Endometrial microvascular endothelial cells (primary cell): ENCODE data around the gene BCAP31. TPM values are rescaled to one million over a fixed set of nuclear protein-coding genes. Genes with fewer than 3 reads are reported as not detected.
"Not testable (repeated sequence)": the region's sequence is repeated elsewhere in the genome, so short reads cannot be mapped to it uniquely, and the experiment has no call there.

Source experiments
- in situ Hi-C: cut with HindIII; loops from 2 replicates; pipeline ENCODE4 v1.10.0; 2017; ENCODE audit warnings: low sequenced_read_pairs, low pct_unique_long_range_greater_than_20kb; ENCODE audit errors: inconsistent ontology term
- total RNA-seq: library from RNA; depleted of rRNA; stranded (reverse); fragments of >200 nt; gene quantifications from one replicate; pipeline ENCODE4 v1.2.3, GENCODE V29; 2015; ENCODE audit errors: inconsistent ontology term

The BCAP31 gene
- total RNA-seq, 1 donor from 2014 or later = 282 TPM

- in situ Hi-C loops = no loop called here
Observed at GRCh38 chrX:153738056-153738605, 13.9 kb upstream of the BCAP31 start.

- in situ Hi-C loops = no loop called here
Observed at GRCh38 chrX:153736871-153737441, 12.8 kb upstream of the BCAP31 start.

- in situ Hi-C loops = no loop called here
Observed at GRCh38 chrX:153736071-153736820, 12.1 kb upstream of the BCAP31 start.

GRCh38 chrX:153735274-153735673 lies 11.1 kb upstream of the BCAP31 start:
- in situ Hi-C loops = no loop called here

GRCh38 chrX:153734871-153735270 lies 10.7 kb upstream of the BCAP31 start:
- in situ Hi-C loops = no loop called here

- in situ Hi-C loops = no loop called here
Observed at GRCh38 chrX:153733651-153734240, 9.6 kb upstream of the BCAP31 start.

GRCh38 chrX:153732401-153732800 lies 8.2 kb upstream of the BCAP31 start:
- in situ Hi-C loops = no loop called here

- in situ Hi-C loops = no loop called here
Observed at GRCh38 chrX:153731845-153732215, 7.6 kb upstream of the BCAP31 start.

GRCh38 chrX:153731117-153731844 lies 7.1 kb upstream of the BCAP31 start:
- in situ Hi-C loops = no loop called here

GRCh38 chrX:153730115-153730514 lies 5.9 kb upstream of the BCAP31 start:
- in situ Hi-C loops = not testable (repeated sequence)

- in situ Hi-C loops = no loop called here
Observed at GRCh38 chrX:153728951-153729631, 4.9 kb upstream of the BCAP31 start.

- in situ Hi-C loops = no loop called here
Observed at GRCh38 chrX:153728095-153728494, 3.9 kb upstream of the BCAP31 start.

GRCh38 chrX:153727123-153727931 lies 3.1 kb upstream of the BCAP31 start:
- in situ Hi-C loops = no loop called here

GRCh38 chrX:153726286-153727122 lies 2.3 kb upstream of the BCAP31 start:
- in situ Hi-C loops = no loop called here

GRCh38 chrX:153725832-153726285 lies 1.7 kb upstream of the BCAP31 start:
- in situ Hi-C loops = no loop called here

- in situ Hi-C loops = no loop called here
Observed at GRCh38 chrX:153725039-153725831, 1.0 kb upstream of the BCAP31 start.
